Activated CD8-positive, alpha-beta T cell treated with anti-CD3 and anti-CD28 coated beads for 36 hours (primary cell): ENCODE measurements around the gene NOD1. TPM values are rescaled to one million over a fixed set of nuclear protein-coding genes. Genes with fewer than 3 reads are reported as not detected.
"Not testable (repeated sequence)": the region's sequence is repeated elsewhere in the genome, so short reads cannot be mapped to it uniquely, and the experiment has no call there.

Experiments
- ATAC-seq: fragments of 200-7000 bp; cut with Tn5 transposase; one replicate; pipeline ENCODE4 v1.10.0; 2021; ENCODE audit warnings: mild to moderate bottlenecking, moderate library complexity
- CTCF ChIA-PET: fragments of 350-600 bp; sonication (Branson Sonifier 250); formaldehyde crosslinking; loops from one replicate; lab custom pipeline; 2021; ENCODE audit warnings: antibody characterized with exemption; lab: Charles Lee
- POLR2A ChIA-PET: fragments of 350-600 bp; sonication (Branson Sonifier 250); formaldehyde crosslinking; loops from one replicate; lab custom pipeline; 2021; ENCODE audit warnings: antibody characterized with exemption; lab: Charles Lee
- DNase-seq: peaks from one replicate; pipeline ENCODE4 v3.0.0-alpha.2; 2020
- H3K27ac Mint-ChIP-seq: one replicate; pipeline ENCODE4 v1.8.0; 2021; ENCODE audit warnings: mild to moderate bottlenecking, mixed read lengths
- H3K27me3 Mint-ChIP-seq: one replicate; pipeline ENCODE4 v1.8.0; 2021; ENCODE audit warnings: mixed read lengths
- H3K36me3 Mint-ChIP-seq: one replicate; pipeline ENCODE4 v1.8.0; 2021; ENCODE audit warnings: low read depth, mixed read lengths
- H3K4me1 Mint-ChIP-seq: one replicate; pipeline ENCODE4 v1.8.0; 2021; ENCODE audit warnings: low read depth, mixed read lengths
- H3K4me3 Mint-ChIP-seq: one replicate; pipeline ENCODE4 v1.8.0; 2021; ENCODE audit warnings: mild to moderate bottlenecking, moderate library complexity, mixed read lengths
- H3K9me3 Mint-ChIP-seq: one replicate; pipeline ENCODE4 v1.8.0; 2021; ENCODE audit warnings: mixed read lengths
- CTCF ChIP-seq: fragments of 200-600 bp; IDR thresholded peaks from one replicate; pipeline ENCODE4 v1.8.0; 2022; ENCODE audit warnings: antibody characterized with exemption, mild to moderate bottlenecking
- intact Hi-C: fragments of 100-400 bp; cut with micrococcal nuclease; formaldehyde crosslinking; loops from one replicate; pipeline ENCODE4 v1.10.0; 2022
- total RNA-seq, 2 experiments: library from RNA; stranded (reverse); gene quantifications; one replicate each; pipeline ENCODE4 v1.2.3, GENCODE V29; 2021

NOD1 gene
- 10 to 100 TPM; 11.5 to 12.5 TPM for total RNA-seq

GRCh38 chr7:30478349-30479201 is at the start of gene NOD1:
Gene NOD1 (minus strand): TSS chr7:30478784. CDS start chr7:30456921, 21,863 bp downstream.
- ChIA-PET CTCF (interaction anchor here (0.8 to 1.4 kb wide), 7 partner anchors 13 to 314 kb away, joined by 3 to 5 read pairs (median 3); no protein-coding TSS in a partner anchor), POLR2A (interaction anchor here (0.6 to 2.6 kb wide), 10 partner anchors 9 to 1593 kb away, joined by 3 to 12 read pairs (median 3); partner anchors contain the start of genes GARS1 and MTURN)
- H3K9me3 Mint-ChIP-seq = no peaks in the 10 kb centered on the region
- DNase-seq = peak; percentile 73
- ATAC-seq = peak; percentile 89
- no peaks in the 10 kb centered on the region for H3K27me3 Mint-ChIP-seq
- H3K27ac Mint-ChIP-seq = peak within 1 kb of the TSS; percentile 91
- H3K4me3 Mint-ChIP-seq = peak within 1 kb of the TSS; percentile 93
- peaks cover 12% of the 10 kb centered on the region for H3K36me3 Mint-ChIP-seq
- H3K4me1 Mint-ChIP-seq = peaks cover 54% of the 10 kb centered on the region
- peak; percentile 22 for TF ChIP-seq CTCF
- intact Hi-C loops = loop anchor here (2.0 to 10.0 kb wide), 2 partner anchors 26 to 194 kb away; partner anchors contain the start of genes GGCT and ZNRF2

GRCh38 chr7:30527297-30527696 is 48.7 kb upstream of the NOD1 start:
- H3K4me3 Mint-ChIP-seq, H3K9me3 Mint-ChIP-seq, H3K36me3 Mint-ChIP-seq, ATAC-seq, H3K27me3 Mint-ChIP-seq, H3K4me1 Mint-ChIP-seq, H3K27ac Mint-ChIP-seq, POLR2A ChIA-PET, intact Hi-C loops, DNase-seq: not testable (repeated sequence)
- CTCF ChIA-PET = interaction anchor here (1.3 to 2.0 kb wide), 2 partner anchors 17 to 36 kb away, joined by 4 to 5 read pairs; no protein-coding TSS in a partner anchor

- H3K27me3 Mint-ChIP-seq = no peaks in the 10 kb centered on the region
- no peak for TF ChIP-seq CTCF
- H3K27ac Mint-ChIP-seq = no peak overlapping the region
- H3K9me3 Mint-ChIP-seq = no peaks in the 10 kb centered on the region
- DNase-seq (no peak), ATAC-seq (no peak)
- H3K4me3 Mint-ChIP-seq = no peak overlapping the region
- ChIA-PET POLR2A (no interaction called here), CTCF (interaction anchor here (0.9 to 2.0 kb wide), 3 partner anchors 16 to 37 kb away, joined by 3 to 5 read pairs (median 4); no protein-coding TSS in a partner anchor)
- H3K36me3 Mint-ChIP-seq = no peaks in the 10 kb centered on the region
- no peaks in the 10 kb centered on the region for H3K4me1 Mint-ChIP-seq
- intact Hi-C loops = no loop called here
These were observed 47.6 kb upstream of the NOD1 start for GRCh38 chr7:30526163-30526562.

- ATAC-seq (no peak), DNase-seq (no peak)
- intact Hi-C loops = no loop called here
- ChIA-PET POLR2A (no interaction called here), CTCF (no interaction called here)
- TF ChIP-seq CTCF = no peak
- no peaks in the 10 kb centered on the region for H3K4me1 Mint-ChIP-seq
- no peaks in the 10 kb centered on the region for H3K9me3 Mint-ChIP-seq
- no peaks in the 10 kb centered on the region for H3K27me3 Mint-ChIP-seq
- H3K36me3 Mint-ChIP-seq = no peaks in the 10 kb centered on the region
- H3K4me3 Mint-ChIP-seq = no peak overlapping the region
- no peak overlapping the region for H3K27ac Mint-ChIP-seq
These were observed 46.8 kb upstream of the NOD1 start for GRCh38 chr7:30525429-30525828.

- Mint-ChIP-seq H3K27ac (no peak overlapping the region), H3K4me3 (no peak overlapping the region), H3K36me3 (no peaks in the 10 kb centered on the region), H3K27me3 (no peaks in the 10 kb centered on the region), H3K4me1 (no peaks in the 10 kb centered on the region), H3K9me3 (no peaks in the 10 kb centered on the region)
- TF ChIP-seq CTCF = no peak
- ChIA-PET CTCF (no interaction called here), POLR2A (no interaction called here)
- ATAC-seq = no peak
- DNase-seq = no peak
- intact Hi-C loops = no loop called here
These were observed 46.0 kb upstream of the NOD1 start for GRCh38 chr7:30524545-30524944.
